ENCODE results near the gene PCDHGA11. TPM values are rescaled to one million over a fixed set of nuclear protein-coding genes. Genes with fewer than 3 reads are reported as not detected.
"Not testable (repeated sequence)": the region's sequence is repeated elsewhere in the genome, so short reads cannot be mapped to it uniquely, and the experiment has no call there.

The PCDHGA11 gene
- total RNA-seq, 1 donor from 2014 or later: 2.6 TPM

DNA sequence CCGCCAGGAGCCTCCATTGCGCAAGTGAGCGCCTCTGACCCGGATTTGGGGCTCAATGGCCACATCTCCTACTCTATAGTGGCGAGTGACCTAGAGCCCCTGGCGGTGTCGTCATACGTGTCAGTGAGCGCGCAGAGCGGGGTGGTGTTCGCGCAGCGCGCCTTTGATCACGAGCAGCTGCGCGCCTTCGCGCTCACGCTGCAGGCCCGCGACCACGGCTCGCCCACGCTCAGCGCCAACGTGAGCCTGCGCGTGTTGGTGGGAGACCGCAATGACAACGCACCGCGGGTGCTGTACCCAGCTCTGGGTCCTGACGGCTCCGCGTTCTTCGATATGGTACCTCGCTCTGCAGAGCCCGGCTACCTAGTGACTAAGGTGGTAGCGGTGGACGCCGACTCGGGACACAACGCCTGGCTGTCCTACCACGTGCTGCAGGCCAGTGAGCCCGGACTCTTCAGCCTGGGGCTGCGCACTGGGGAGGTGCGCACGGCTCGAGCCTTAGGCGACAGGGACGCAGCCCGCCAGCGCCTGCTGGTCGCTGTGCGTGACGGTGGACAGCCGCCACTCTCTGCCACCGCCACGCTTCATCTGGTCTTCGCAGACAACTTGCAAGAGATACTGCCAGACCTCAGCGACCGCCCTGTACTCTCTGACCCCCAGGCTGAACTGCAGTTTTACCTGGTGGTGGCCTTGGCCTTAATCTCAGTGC, 11.1 kb upstream of the PCDHGA11 start:
- no peak overlapping the region for H3K27ac Mint-ChIP-seq
- H3K27me3 Mint-ChIP-seq: peaks cover 2% of the 10 kb centered on the region
- peaks cover 15% of the 10 kb centered on the region for H3K4me1 Mint-ChIP-seq (ENCODE audit: unreplicated experiment)
- TF ChIP-seq, protein P1, sequence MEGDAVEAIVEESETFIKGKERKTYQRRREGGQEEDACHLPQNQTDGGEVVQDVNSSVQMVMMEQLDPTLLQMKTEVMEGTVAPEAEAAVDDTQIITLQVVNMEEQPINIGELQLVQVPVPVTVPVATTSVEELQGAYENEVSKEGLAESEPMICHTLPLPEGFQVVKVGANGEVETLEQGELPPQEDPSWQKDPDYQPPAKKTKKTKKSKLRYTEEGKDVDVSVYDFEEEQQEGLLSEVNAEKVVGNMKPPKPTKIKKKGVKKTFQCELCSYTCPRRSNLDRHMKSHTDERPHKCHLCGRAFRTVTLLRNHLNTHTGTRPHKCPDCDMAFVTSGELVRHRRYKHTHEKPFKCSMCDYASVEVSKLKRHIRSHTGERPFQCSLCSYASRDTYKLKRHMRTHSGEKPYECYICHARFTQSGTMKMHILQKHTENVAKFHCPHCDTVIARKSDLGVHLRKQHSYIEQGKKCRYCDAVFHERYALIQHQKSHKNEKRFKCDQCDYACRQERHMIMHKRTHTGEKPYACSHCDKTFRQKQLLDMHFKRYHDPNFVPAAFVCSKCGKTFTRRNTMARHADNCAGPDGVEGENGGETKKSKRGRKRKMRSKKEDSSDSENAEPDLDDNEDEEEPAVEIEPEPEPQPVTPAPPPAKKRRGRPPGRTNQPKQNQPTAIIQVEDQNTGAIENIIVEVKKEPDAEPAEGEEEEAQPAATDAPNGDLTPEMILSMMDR (conservative IDR thresholded peaks at IDR 0.05): no peak
- peak; percentile 62 for DNase-seq (ENCODE audit: extremely low spot score, unreplicated experiment)
- peaks cover 50% of the 10 kb centered on the region for H3K36me3 Mint-ChIP-seq
- peaks cover 24% of the 10 kb centered on the region for H3K9me3 Mint-ChIP-seq
- peak overlapping the region; percentile 97 for H3K4me3 Mint-ChIP-seq

DNA sequence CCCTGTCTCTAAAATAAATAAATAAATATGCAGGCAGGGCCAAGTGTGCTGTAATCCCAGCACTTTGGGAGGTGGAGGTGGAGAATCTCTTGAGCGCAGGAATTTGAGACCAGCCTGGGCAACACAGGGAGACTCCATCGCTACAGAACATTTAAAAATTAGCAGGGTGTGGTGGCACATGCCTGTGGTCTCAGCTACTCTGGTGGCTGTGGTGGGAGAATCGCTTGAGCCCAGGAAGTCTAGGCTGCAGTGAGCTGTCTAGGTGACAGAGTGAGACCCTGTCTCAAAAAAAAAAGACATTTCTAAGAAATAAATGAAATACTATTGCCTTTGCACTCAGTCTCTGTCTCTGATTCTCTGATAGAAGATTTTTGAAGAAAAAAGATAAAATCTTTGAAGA, 9.3 kb upstream of the PCDHGA11 start:
- peaks cover 58% of the 10 kb centered on the region for H3K36me3 Mint-ChIP-seq
- peaks cover 24% of the 10 kb centered on the region for H3K9me3 Mint-ChIP-seq
- DNase-seq (ENCODE audit: extremely low spot score, unreplicated experiment): no peak
- peak overlapping the region; percentile 77 for H3K4me3 Mint-ChIP-seq
- H3K27me3 Mint-ChIP-seq: peaks cover 2% of the 10 kb centered on the region
- TF ChIP-seq, protein P1 (conservative IDR thresholded peaks at IDR 0.05): no peak
- H3K4me1 Mint-ChIP-seq (ENCODE audit: unreplicated experiment): peaks cover 15% of the 10 kb centered on the region
- H3K27ac Mint-ChIP-seq: no peak overlapping the region

DNA sequence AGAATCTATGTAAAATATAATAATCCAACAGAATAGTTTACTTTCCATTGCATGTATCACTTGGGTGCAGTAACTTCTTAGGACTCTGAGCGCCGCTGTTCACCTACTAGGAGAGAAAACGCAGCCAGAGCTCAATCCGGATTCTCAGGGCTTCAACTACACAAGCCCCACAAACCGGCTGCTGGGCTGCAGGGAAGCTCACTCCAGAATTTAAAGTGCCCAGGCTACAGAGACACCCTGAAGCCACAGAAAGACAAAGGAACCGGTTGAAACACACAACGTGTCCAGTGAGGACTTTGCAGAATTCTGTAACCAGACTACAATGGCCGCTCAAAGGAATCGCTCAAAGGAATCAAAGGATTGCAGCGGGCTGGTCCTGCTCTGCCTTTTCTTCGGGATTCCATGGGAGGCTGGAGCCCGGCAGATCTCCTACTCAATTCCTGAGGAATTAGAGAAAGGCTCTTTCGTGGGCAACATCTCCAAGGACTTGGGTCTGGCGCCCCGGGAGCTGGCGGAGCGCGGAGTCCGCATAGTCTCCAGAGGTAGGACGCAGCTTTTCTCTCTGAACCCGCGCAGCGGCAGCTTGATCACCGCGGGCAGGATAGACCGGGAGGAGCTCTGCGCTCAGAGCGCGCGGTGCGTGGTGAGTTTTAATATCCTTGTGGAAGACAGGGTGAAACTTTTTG, 7.9 kb upstream of the PCDHGA11 start, which contains the start of gene PCDHGA10:
Gene PCDHGA10 (plus strand): TSS at position 134 of the 686 bp plus-strand sequence. CDS start 189 bp downstream, at position 323.
- Mint-ChIP-seq H3K9me3 (peaks cover 27% of the 10 kb centered on the region), H3K27ac (peak within 1 kb of the TSS; percentile 90), H3K4me1 (ENCODE audit: unreplicated experiment) (peaks cover 15% of the 10 kb centered on the region), H3K36me3 (peaks cover 61% of the 10 kb centered on the region), H3K27me3 (peaks cover 4% of the 10 kb centered on the region), H3K4me3 (peak within 1 kb of the TSS; percentile 95)
- peak; percentile 67 for DNase-seq (ENCODE audit: extremely low spot score, unreplicated experiment)
- TF ChIP-seq, protein P1 (conservative IDR thresholded peaks at IDR 0.05): peak; percentile 79

DNA sequence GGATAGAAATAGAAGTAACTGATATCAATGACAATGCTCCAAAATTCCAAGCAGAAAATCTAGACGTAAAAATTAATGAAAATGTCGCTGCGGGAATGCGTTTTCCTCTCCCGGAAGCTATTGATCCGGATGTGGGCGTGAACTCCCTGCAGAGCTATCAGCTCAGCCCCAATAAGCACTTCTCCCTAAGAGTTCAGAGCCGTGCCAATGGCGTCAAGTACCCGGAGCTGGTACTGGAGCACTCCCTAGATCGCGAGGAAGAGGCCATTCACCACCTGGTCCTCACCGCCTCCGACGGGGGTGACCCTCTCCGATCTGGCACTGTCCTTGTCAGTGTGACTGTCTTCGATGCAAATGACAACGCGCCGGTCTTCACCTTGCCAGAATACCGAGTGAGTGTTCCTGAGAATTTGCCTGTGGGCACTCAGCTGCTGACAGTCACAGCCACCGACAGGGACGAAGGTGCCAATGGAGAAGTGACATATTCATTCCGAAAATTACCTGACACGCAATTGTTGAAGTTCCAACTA, 7.2 kb upstream of the PCDHGA11 start:
- Mint-ChIP-seq H3K9me3 (peaks cover 28% of the 10 kb centered on the region), H3K36me3 (peaks cover 63% of the 10 kb centered on the region)
- TF ChIP-seq, protein P1 (conservative IDR thresholded peaks at IDR 0.05): no peak

DNA sequence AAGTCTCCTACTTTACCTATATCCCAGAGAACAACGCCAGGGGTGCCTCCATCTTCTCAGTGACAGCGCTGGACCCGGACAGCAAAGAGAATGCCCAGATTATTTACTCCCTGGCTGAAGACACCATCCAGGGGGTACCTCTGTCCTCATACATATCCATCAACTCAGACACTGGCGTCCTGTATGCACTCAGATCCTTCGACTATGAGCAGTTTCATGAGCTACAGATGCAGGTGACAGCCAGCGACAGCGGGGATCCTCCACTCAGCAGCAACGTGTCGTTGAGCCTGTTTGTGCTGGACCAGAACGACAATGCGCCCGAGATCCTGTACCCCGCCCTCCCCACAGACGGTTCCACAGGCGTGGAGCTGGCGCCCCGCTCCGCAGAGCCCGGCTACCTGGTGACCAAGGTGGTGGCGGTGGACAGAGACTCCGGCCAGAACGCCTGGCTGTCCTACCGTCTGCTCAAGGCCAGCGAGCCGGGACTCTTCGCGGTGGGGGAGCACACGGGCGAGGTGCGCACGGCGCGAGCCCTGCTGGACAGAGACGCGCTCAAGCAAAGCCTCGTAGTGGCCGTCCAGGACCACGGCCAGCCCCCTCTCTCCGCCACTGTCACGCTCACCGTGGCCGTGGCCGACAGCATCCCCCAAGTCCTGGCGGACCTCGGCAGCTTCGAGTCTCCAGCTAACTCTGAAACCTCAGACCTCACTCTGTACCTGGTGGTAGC, 6.1 kb upstream of the PCDHGA11 start:
- not testable (repeated sequence) for H3K27me3 Mint-ChIP-seq; DNase-seq (ENCODE audit: extremely low spot score, unreplicated experiment)
- Mint-ChIP-seq H3K36me3 (peaks cover 62% of the 10 kb centered on the region), H3K4me1 (ENCODE audit: unreplicated experiment) (peaks cover 12% of the 10 kb centered on the region), H3K27ac (peak overlapping the region; percentile 13), H3K9me3 (peaks cover 27% of the 10 kb centered on the region), H3K4me3 (peak overlapping the region; percentile 26)

More for the DNA sequence above, 7.2 kb upstream of the PCDHGA11 start:
- Mint-ChIP-seq H3K27me3 (peaks cover 2% of the 10 kb centered on the region), H3K4me3 (peak overlapping the region; percentile 95), H3K4me1 (ENCODE audit: unreplicated experiment) (peaks cover 12% of the 10 kb centered on the region), H3K27ac (peak overlapping the region; percentile 90)
- no peak for DNase-seq (ENCODE audit: extremely low spot score, unreplicated experiment)

DNA sequence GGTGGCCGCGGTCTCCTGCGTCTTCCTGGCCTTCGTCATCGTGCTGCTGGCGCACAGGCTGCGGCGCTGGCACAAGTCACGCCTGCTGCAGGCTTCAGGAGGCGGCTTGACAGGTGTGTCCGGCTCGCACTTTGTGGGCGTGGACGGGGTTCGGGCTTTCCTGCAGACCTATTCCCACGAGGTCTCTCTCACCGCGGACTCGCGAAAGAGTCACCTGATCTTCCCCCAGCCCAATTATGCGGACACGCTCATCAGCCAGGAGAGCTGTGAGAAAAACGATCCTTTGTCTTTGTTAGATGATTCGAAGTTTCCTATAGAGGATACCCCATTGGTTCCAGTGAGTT, 5.6 kb upstream of the PCDHGA11 start:
- Mint-ChIP-seq H3K4me1 (ENCODE audit: unreplicated experiment) (peaks cover 10% of the 10 kb centered on the region), H3K9me3 (peaks cover 25% of the 10 kb centered on the region), H3K36me3 (peaks cover 63% of the 10 kb centered on the region)
- not testable (repeated sequence) for DNase-seq (ENCODE audit: extremely low spot score, unreplicated experiment); H3K27ac Mint-ChIP-seq; H3K4me3 Mint-ChIP-seq; H3K27me3 Mint-ChIP-seq

Data from type B pancreatic cell (in vitro differentiated cells).